HG02610 (cell line): Measurements from ENCODE around the gene HERC4.
"Not testable (repeated sequence)": the region's sequence is repeated elsewhere in the genome, so short reads cannot be mapped to it uniquely, and the experiment has no call there.

Experiments used
- ATAC-seq: cut with Tn5 transposase; IDR thresholded peaks from one replicate; pipeline ENCODE4 v1.9.1; 2021; ENCODE audit warnings: mild to moderate bottlenecking, moderate library complexity; ENCODE audit not compliant: unreplicated experiment

Gene HERC4

GRCh38 chr10:67975871-67976270, 99.2 kb downstream of the HERC4 start:
- no peak for ATAC-seq

GRCh38 chr10:67971311-67971710, 103.8 kb downstream of the HERC4 start:
- ATAC-seq: no peak

DNA sequence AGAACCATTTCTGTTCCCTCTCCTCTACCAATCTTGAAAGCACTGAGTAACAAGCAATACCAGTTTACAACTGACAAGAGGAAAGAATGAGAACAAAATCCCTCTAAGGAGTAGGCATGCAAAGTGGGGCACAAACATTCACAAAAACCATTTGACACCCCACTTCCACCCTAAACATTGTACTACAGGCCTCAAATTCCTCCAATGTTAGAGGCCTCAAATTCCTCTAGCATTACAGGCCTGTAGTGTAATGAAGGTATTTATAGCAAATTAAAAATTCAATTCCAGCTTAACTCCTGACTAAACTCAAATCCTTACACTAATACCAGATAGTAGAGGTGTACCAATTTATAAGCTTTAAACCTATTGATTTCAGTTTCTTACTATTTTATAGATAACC, 105.2 kb downstream of the HERC4 start:
- no peak for ATAC-seq

GRCh38 chr10:67966035-67966434, 109.0 kb downstream of the HERC4 start:
- not testable (repeated sequence) for ATAC-seq

DNA sequence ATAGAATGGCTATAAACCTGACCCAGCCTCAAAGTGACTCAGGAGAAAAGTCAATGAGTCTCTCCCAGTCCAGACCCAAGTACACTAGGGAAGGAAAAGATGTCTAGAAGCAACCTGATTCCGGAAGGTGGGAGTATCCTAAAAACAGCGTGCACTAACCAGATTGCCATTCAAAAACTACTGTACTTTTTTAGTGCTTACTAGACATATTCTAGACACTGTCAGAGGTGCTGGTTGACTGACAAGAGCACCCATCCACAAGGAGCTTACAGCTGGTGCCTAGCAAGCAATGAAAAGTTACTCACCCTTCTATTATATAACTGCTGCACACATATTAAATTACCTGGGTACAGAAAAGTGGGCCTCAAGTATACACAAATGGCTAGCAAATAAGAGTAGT, 109.6 kb downstream of the HERC4 start:
- ATAC-seq: no peak

- no peak for ATAC-seq
Measured at GRCh38 chr10:67959839-67960476, 115.1 kb downstream of the HERC4 start.

GRCh38 chr10:67955614-67956013, 119.5 kb downstream of the HERC4 start:
- no peak for ATAC-seq

DNA sequence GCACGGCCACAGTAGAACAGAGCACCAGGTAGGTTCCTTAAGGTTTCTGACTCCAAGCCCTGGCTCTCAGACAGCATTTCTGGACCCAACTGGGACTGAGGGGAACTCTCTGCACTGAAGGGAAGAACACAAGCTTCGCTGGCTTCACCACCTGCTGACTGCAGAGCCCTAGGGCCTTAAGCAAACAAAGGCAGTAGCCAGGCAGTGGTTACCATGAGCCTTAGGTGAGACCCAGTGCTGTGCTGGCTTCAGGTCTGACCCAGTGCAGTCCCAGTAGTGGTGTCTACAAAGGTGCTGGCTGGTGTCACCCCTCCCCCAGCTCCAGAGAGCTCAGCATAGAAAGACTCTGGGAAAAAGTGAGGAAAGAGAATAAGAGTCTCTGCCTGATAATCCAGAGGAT, 131.2 kb downstream of the HERC4 start:
- no peak for ATAC-seq

DNA sequence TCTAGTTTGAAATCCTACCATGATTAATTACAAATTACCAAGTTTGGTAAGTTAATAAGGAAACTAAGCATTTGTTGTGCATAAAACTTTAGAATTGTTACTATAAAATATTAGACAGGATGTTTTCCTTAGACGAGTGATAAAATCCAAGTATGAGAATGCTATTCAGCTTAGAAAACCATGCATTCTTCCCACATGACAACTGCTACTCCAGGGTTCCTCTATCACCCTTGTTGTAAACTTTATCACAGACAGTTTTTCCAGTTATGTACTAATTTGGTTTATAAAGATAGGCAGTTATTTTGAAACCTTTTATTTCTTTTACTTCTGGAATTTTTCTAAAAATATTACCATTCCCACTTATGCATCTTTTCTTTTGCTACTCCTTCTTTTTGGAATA, 138.7 kb downstream of the HERC4 start:
- no peak for ATAC-seq

DNA sequence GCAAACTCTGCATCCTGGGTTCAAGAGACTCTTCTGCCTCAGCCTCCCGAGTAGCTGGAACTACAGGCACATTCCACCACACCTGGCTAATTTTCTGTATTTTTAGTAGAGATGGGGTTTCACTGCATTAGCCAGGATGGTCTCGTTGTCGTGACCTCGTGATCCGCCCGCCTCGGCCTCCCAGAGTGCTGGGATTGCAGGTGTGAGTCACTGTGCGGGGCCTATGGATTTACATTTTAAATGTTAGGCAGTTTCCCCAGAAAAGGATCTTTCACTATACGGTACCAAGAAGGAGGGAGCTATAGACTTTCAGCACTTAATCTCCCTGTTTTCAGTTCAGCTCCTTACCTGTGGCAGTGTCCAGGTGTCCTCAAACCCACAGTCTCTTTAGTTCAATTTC, 139.9 kb downstream of the HERC4 start:
- ATAC-seq: no peak

- no peak for ATAC-seq
Measured at GRCh38 chr10:67934336-67934735, 140.7 kb downstream of the HERC4 start.

DNA sequence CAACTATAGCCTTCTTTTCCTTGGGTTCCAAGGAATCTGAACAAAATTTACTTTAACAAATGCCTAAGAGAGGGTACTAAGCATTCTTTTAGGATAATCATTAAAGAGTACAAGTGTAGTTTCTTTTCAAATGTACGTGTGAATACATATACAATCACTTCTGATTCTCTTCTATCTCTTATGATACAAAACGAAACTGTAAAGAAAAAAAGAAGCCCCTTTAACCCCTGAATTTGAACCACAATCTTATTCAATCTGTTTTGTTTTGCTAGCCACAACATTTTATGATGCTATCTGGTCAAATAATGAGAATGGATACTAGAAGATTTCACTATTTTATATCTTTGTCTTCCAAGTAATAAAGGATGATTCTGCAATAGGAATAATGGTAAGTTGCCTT, 141.9 kb downstream of the HERC4 start:
- no peak for ATAC-seq

DNA sequence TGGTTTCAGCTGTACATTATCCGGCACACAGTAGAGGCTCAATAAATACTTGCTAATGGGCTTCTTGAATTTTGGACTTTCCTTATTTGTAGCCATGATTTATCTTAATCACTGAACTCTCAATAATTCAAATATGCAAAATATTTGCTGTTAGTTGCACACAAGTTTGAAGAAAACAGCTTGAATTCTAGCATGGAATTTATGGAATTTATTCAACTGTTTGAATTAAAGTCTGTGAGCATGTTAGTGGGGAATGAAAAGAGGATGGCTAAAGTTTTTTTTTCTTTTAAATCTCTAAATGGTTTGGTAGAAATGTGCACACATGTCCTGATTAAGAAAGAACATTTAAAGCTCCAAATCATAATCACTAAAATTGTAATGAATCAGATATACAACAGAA, 148.1 kb downstream of the HERC4 start:
- no peak for ATAC-seq

DNA sequence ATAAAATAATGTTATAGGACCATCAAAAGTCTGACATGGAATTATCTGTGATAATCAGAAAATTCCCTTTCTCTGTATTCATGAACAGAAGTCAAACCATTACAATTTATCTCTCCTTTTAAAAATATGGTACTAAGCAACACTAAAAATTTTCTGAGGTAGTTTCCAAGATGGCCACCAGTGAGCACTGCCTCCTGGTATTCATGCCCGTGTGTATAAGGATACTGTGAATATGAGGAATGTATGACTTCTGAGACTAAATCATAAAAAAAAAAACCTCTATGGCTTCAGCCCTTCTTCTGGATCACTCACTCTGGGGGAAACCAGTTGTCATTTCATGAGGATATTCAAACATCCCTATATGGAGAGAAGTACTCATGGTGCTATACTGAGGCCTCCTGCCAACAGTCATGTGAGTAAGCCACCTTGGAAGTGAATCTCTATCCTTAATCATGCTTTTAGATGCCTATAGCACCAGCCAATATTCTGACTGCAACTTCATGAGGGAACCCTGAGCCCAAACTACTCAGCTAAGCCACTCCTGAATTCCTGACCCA, 149.6 kb downstream of the HERC4 start:
- ATAC-seq: no peak

DNA sequence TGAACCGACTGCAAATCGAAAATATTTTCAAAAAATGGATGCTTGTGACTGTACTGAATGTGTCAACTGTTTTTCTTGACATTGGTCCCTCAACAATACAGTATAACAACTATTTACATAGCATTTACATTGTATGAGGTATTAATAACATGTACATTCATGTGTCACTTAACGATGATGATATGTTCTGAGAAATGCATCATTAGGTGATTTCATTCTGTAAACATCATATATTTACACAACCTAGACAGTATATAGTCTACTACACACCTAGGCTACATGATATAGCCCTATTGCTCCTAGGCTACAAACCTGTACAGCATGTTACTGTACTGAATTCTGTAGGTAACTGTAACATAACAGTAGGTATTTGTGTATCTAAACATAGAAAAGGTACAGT, 150.9 kb downstream of the HERC4 start:
- ATAC-seq: no peak

DNA sequence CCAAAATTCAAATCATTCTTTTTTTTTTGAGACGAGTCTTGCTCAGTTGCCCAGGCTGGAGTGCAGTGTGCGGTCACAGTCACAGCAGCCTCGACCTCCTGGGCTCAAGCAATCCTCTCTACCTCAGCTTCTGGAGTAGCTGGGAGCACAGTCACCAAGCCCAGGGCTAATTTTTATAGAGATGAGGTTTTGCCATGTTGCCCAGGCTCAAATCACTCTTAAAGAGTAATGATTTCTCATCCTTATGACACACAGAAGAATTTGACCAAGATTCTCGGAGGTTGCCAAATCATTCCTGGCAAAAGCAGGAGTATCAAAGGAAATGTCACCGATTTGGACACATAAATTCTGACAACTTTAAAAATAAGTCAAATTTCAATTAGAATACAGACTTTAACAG, 151.5 kb downstream of the HERC4 start:
- ATAC-seq: no peak

DNA sequence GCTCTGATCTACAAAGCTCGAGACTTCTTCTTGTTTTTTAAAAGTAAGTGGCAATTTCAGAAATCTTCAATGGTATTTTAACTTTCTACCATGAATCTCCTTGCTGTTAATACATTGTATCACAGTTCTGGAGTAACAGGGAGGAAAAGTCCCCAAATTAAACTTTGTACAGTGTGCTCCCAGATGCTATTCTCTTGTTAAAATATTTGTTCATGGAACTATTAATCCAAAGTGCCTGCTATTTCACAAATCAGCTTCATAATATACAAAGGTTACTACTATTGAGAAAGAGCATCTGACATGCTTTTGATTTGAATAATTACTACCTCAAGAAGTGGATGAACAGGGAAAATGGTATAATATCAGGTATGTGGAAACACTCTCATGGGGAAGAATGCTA, 154.0 kb downstream of the HERC4 start:
- ATAC-seq: no peak

DNA sequence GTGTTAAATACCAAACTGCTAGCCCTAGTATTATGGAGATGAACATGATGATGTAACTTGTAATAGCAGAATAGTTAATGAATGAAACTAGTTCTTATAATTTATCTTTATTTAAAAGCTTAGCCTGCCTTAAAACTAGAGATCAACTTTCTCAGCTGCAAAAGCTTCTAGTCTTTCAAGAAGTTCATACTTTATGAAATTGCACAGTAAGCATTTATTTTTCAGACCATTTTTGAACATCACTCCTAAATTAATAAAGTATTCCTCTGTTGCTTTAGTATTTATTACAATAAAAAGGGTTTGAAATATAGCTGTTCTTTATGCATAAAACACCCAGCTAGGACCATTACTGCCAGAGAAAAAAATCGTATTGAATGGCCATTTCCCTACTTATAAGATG, 157.4 kb downstream of the HERC4 start:
- no peak for ATAC-seq

- no peak for ATAC-seq
Measured at GRCh38 chr10:67917169-67917568, 157.9 kb downstream of the HERC4 start.

- no peak for ATAC-seq
Measured at GRCh38 chr10:67914777-67915340, 160.2 kb downstream of the HERC4 start.

DNA sequence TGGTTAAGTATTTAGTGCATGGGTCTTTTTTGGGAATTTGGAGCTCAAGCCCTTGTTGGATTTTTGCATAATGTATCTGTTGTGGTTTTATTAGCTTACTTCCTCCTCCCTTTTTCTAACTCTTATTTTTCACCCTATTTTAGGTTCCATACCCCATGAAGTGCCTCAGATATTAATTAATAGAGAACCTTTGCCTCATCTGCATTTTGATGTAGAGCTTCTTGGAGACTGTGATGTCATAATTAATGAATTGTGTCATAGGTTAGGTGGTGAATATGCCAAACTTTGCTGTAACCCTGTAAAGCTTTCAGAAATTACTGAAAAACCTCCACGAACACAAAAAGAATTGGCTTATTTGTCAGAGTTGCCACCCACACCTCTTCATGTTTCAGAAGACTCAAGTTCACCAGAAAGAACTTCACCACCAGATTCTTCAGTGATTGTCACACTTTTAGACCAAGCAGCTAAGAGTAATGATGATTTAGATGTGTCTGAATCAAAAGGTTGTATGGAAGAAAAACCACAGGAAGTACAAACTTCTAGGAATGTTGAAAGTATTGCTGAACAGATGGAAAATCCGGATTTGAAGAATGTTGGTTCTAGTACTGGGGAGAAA, 162.6 kb downstream of the HERC4 start:
- no peak for ATAC-seq

DNA sequence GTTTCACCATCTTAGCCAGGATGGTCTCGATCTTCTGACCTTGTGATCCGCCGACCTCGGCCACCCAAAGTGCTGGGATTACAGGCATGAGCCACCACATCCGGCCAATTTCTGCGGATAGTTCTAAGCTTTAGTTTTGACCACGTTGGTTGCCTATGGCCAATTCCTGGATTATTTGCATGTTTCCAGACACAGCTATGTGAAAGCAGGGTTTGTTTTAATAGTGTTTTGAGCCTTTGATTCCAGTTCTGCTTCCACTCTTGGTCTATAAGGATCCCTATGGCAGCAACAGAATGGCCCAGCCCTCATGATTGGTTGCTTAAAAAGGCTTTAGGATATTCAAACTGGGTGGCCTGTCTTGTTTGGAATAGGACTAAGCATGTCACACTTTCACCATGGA, 171.5 kb downstream of the HERC4 start:
- no peak for ATAC-seq
